ENCODE results near the gene TAF4B. TPM values are rescaled to one million over a fixed set of nuclear protein-coding genes. Genes with fewer than 3 reads are reported as not detected.
A peak's percentile ranks its signal among the peaks of the same experiment; 100 is the strongest.

Gene TAF4B
- total RNA-seq, 1 donor from 2014 or later, result 1.8 TPM

DNA sequence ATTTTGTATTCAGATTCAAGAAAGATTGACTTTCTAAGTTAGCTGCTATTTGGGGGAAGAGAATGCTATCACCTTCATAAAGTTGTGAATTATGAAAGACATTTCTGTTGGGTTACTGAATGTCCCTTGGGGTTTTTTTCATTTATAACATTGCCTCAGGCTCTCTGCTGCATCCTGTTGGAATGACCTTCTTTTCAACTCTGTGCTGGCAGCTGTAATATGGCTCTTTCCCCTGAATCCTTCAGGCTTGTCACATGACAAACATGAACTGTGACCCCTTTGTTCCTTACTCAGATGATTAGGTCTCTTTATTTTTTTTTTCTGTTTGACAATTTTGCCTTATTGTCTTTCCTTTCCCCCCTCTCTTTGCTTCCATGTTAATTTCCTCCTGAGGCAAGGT lies 159.8 kb downstream of the TAF4B start:
- H3K4me3 Mint-ChIP-seq (ENCODE audit: low read depth), result no peak overlapping the region
- no peaks in the 10 kb centered on the region for H3K27me3 Mint-ChIP-seq
- H3K27ac Mint-ChIP-seq, result peak overlapping the region; percentile 91
- H3K36me3 Mint-ChIP-seq (ENCODE audit: insufficient read depth), result no peaks in the 10 kb centered on the region
- DNase-seq (ENCODE audit: low spot score, unreplicated experiment), result no peak
- H3K4me1 Mint-ChIP-seq (ENCODE audit: low read depth), result peaks cover 23% of the 10 kb centered on the region
- TF ChIP-seq, protein P1, sequence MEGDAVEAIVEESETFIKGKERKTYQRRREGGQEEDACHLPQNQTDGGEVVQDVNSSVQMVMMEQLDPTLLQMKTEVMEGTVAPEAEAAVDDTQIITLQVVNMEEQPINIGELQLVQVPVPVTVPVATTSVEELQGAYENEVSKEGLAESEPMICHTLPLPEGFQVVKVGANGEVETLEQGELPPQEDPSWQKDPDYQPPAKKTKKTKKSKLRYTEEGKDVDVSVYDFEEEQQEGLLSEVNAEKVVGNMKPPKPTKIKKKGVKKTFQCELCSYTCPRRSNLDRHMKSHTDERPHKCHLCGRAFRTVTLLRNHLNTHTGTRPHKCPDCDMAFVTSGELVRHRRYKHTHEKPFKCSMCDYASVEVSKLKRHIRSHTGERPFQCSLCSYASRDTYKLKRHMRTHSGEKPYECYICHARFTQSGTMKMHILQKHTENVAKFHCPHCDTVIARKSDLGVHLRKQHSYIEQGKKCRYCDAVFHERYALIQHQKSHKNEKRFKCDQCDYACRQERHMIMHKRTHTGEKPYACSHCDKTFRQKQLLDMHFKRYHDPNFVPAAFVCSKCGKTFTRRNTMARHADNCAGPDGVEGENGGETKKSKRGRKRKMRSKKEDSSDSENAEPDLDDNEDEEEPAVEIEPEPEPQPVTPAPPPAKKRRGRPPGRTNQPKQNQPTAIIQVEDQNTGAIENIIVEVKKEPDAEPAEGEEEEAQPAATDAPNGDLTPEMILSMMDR (IDR thresholded peaks at IDR 0.05; ENCODE audit: unreplicated experiment), result no peak
- no peaks in the 10 kb centered on the region for H3K9me3 Mint-ChIP-seq (ENCODE audit: low read depth)

DNA sequence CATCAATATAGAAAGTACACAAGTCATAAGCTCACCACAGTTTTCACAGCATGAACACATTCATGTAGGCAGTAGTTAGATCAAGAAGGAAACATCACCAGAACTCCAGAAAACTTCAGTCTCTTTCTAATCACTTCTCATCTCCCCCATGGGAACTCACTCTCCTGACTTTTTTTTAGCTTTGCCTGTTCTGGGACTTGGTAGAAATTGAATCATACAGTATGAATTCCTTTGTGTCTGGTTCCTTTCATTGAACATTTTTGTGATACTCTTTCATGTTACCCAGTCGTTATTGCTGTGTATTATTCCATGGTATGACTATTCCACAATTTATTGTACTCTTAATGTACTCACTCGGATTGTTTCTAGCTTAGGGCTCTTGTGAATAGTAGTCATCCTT lies 160.2 kb downstream of the TAF4B start:
- Mint-ChIP-seq H3K4me3 (ENCODE audit: low read depth) (no peak overlapping the region), H3K27me3 (no peaks in the 10 kb centered on the region), H3K36me3 (ENCODE audit: insufficient read depth) (no peaks in the 10 kb centered on the region), H3K4me1 (ENCODE audit: low read depth) (peaks cover 23% of the 10 kb centered on the region), H3K9me3 (ENCODE audit: low read depth) (no peaks in the 10 kb centered on the region), H3K27ac (peak overlapping the region; percentile 91)
- TF ChIP-seq, protein P1 (IDR thresholded peaks at IDR 0.05; ENCODE audit: unreplicated experiment), result no peak
- no peak for DNase-seq (ENCODE audit: low spot score, unreplicated experiment)

GRCh38 chr18:26394047-26394654 lies 167.9 kb downstream of the TAF4B start:
- Mint-ChIP-seq H3K27ac (no peak overlapping the region), H3K4me3 (ENCODE audit: low read depth) (no peak overlapping the region)

DNA sequence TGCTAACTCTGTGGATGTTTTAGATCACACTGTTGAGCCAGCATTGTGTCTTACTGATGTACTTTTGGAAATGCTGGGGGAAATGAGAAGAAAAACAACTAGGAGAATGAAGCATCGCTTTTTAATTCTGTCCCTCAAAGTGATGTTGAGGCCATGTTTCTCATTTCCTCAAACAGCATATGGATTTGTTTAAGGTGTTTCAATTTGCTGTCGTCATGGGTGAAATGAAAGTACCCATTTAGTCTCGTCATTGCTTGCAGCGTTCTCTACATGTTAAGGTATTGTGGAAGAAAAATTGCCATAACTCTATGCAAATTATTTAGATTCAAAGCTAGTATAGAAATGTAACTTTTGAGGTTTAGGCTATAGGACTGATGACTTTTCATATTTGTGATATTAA lies 170.8 kb downstream of the TAF4B start:
- H3K27me3 Mint-ChIP-seq, result no peaks in the 10 kb centered on the region

More at GRCh38 chr18:26394047-26394654, 167.9 kb downstream of the TAF4B start:
- H3K4me1 Mint-ChIP-seq (ENCODE audit: low read depth), result no peaks in the 10 kb centered on the region
- TF ChIP-seq, protein P1 (IDR thresholded peaks at IDR 0.05; ENCODE audit: unreplicated experiment), result no peak
- H3K27me3 Mint-ChIP-seq, result no peaks in the 10 kb centered on the region
- no peaks in the 10 kb centered on the region for H3K36me3 Mint-ChIP-seq (ENCODE audit: insufficient read depth)
- DNase-seq (ENCODE audit: low spot score, unreplicated experiment), result no peak
- H3K9me3 Mint-ChIP-seq (ENCODE audit: low read depth), result no peaks in the 10 kb centered on the region

DNA sequence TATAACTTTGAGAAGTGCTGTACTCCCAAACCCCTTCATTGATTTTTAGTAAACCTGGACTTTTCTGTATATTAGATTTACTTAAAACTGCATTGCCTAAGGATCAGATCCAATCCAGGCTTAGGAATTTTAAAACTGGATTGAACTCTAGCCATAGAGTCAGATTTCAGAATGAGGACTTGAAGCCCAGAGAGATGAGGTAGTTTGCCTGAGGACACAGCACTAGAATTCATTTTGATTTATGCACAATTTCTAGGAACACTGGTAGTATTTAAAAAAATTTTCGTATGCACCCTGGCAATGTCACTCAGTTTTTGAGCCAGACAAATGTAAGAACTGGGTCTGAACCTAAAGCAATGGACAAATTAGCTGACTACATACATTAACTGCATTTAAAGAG lies 177.2 kb downstream of the TAF4B start:
- DNase-seq (ENCODE audit: low spot score, unreplicated experiment), result no peak
- no peaks in the 10 kb centered on the region for H3K36me3 Mint-ChIP-seq (ENCODE audit: insufficient read depth)
- H3K4me3 Mint-ChIP-seq (ENCODE audit: low read depth), result no peak overlapping the region

More for the DNA sequence above, 170.8 kb downstream of the TAF4B start:
- TF ChIP-seq, protein P1 (IDR thresholded peaks at IDR 0.05; ENCODE audit: unreplicated experiment), result no peak
- no peak overlapping the region for H3K4me3 Mint-ChIP-seq (ENCODE audit: low read depth)
- DNase-seq (ENCODE audit: low spot score, unreplicated experiment), result no peak
- no peaks in the 10 kb centered on the region for H3K4me1 Mint-ChIP-seq (ENCODE audit: low read depth)
- H3K9me3 Mint-ChIP-seq (ENCODE audit: low read depth), result no peaks in the 10 kb centered on the region
- H3K27ac Mint-ChIP-seq, result no peak overlapping the region
- no peaks in the 10 kb centered on the region for H3K36me3 Mint-ChIP-seq (ENCODE audit: insufficient read depth)

More for the DNA sequence above, 177.2 kb downstream of the TAF4B start:
- Mint-ChIP-seq H3K27me3 (peaks cover 6% of the 10 kb centered on the region), H3K9me3 (ENCODE audit: low read depth) (no peaks in the 10 kb centered on the region), H3K4me1 (ENCODE audit: low read depth) (no peaks in the 10 kb centered on the region), H3K27ac (no peak overlapping the region)
- TF ChIP-seq, protein P1 (IDR thresholded peaks at IDR 0.05; ENCODE audit: unreplicated experiment), result no peak
